GM23338 (cell line): Measurements from ENCODE around the gene SEMA4C. TPM values are rescaled to one million over a fixed set of nuclear protein-coding genes. Genes with fewer than 3 reads are reported as not detected.

Experiments used
- ATAC-seq: fragments of 200-7000 bp; cut with Tn5 transposase; 3 replicates; pipeline ENCODE4 v1.9.1; 2020
- DNase-seq: peaks from one replicate; pipeline ENCODE4 v3.0.0-alpha.2; 2015; ENCODE audit warnings: low spot score
- H2AFZ ChIP-seq: fragments of 200-600 bp; sonication (generic); 2 replicates; pipeline ENCODE4 v1.8.0; 2016; ENCODE audit warnings: antibody characterized with exemption, mild to moderate bottlenecking, moderate library complexity
- H3F3A ChIP-seq: fragments of 200-600 bp; sonication (generic); replicated peaks from 2 replicates; pipeline ENCODE4 v1.8.0; 2017; ENCODE audit warnings: antibody characterized with exemption, mixed run types, low read depth
- H3K27ac ChIP-seq: fragments of 200-600 bp; sonication (generic); 2 replicates; pipeline ENCODE4 v1.6.1; 2016; ENCODE audit warnings: low read depth
- H3K27me3 ChIP-seq: fragments of 200-600 bp; sonication (generic); 2 replicates; pipeline ENCODE4 v1.8.0; 2016; ENCODE audit warnings: mild to moderate bottlenecking, mixed run types, moderate library complexity; ENCODE audit not compliant: insufficient read depth
- H3K36me3 ChIP-seq: fragments of 200-600 bp; sonication (generic); 2 replicates; pipeline ENCODE4 v1.8.0; 2016; ENCODE audit warnings: mild to moderate bottlenecking; ENCODE audit not compliant: insufficient read depth
- H3K4me1 ChIP-seq: fragments of 200-600 bp; sonication (generic); 2 replicates; pipeline ENCODE4 v1.8.0; 2016; ENCODE audit warnings: mild to moderate bottlenecking, moderate library complexity; ENCODE audit not compliant: insufficient read depth
- H3K4me2 ChIP-seq: fragments of 200-600 bp; sonication (generic); 2 replicates; pipeline ENCODE4 v1.7.1; 2017; ENCODE audit warnings: mixed run types
- H3K4me3 ChIP-seq: fragments of 200-600 bp; sonication (generic); 2 replicates; pipeline ENCODE4 v1.6.1; 2016; ENCODE audit warnings: mixed run types
- H3K79me2 ChIP-seq: fragments of 200-600 bp; sonication (generic); replicated peaks from 2 replicates; pipeline ENCODE4 v1.8.0; 2017; ENCODE audit warnings: mild to moderate bottlenecking; ENCODE audit not compliant: insufficient read depth
- H3K9me2 ChIP-seq: fragments of 200-600 bp; sonication (generic); 2 replicates; pipeline ENCODE4 v1.8.0; 2017; ENCODE audit not compliant: insufficient read depth
- H4K20me1 ChIP-seq: fragments of 200-600 bp; sonication (generic); replicated peaks from 2 replicates; pipeline ENCODE4 v1.8.0; 2017; ENCODE audit warnings: mild to moderate bottlenecking; ENCODE audit not compliant: insufficient read depth
- H3K27ac Mint-ChIP-seq: 2 replicates; pipeline ENCODE4 v1.8.0; 2020; ENCODE audit warnings: inconsistent platforms, mild to moderate bottlenecking, moderate library complexity, mixed read lengths
- H3K27me3 Mint-ChIP-seq: 3 replicates; pipeline ENCODE4 v1.8.0; 2022; ENCODE audit warnings: low read depth, mild to moderate bottlenecking, moderate library complexity, mixed read lengths, inconsistent platforms; ENCODE audit not compliant: insufficient read depth, poor library complexity
- H3K36me3 Mint-ChIP-seq: 3 replicates; pipeline ENCODE4 v1.8.0; 2021; ENCODE audit warnings: low read depth, mild to moderate bottlenecking, inconsistent platforms, moderate library complexity, mixed read lengths
- H3K4me1 Mint-ChIP-seq: 3 replicates; pipeline ENCODE4 v1.8.0; 2020; ENCODE audit warnings: mild to moderate bottlenecking, inconsistent platforms, mixed read lengths
- H3K4me3 Mint-ChIP-seq: 3 replicates; pipeline ENCODE4 v1.8.0; 2021; ENCODE audit warnings: moderate library complexity, mild to moderate bottlenecking, inconsistent platforms, mixed read lengths
- H3K9me3 Mint-ChIP-seq: 3 replicates; pipeline ENCODE4 v1.8.0; 2020; ENCODE audit warnings: moderate library complexity, mild to moderate bottlenecking, inconsistent platforms, mixed read lengths
- CREB1 ChIP-seq: fragments of 250-450 bp; sonication (Bioruptor Pico); IDR thresholded peaks from 2 replicates; pipeline ENCODE4 v1.5.0; 2020; ENCODE audit warnings: low read depth, mild to moderate bottlenecking, moderate library complexity
- CTCF ChIP-seq, 2 experiments: fragments of 200-600 bp in 1 of 2; sonication (generic) in 1 of 2; conservative IDR thresholded peaks; 2 replicates each; pipeline versions ENCODE4 v1.5.1 to v1.6.1; 2016 to 2017; ENCODE audit warnings: antibody characterized with exemption in 2 of 2, low read depth in 2 of 2, mild to moderate bottlenecking in 2 of 2, moderate library complexity in 1 of 2
- ETS1 ChIP-seq: IDR thresholded peaks from 2 replicates; pipeline ENCODE4 v1.6.1; 2016; ENCODE audit warnings: antibody characterized with exemption
- EZH2 ChIP-seq: fragments of 200-600 bp; sonication (generic); IDR thresholded peaks from one replicate; pipeline ENCODE4 v1.8.0; 2017; ENCODE audit warnings: antibody characterized with exemption, mild to moderate bottlenecking, low read depth; ENCODE audit not compliant: unreplicated experiment
- EZH2phosphoT487 ChIP-seq: fragments of 200-600 bp; sonication (generic); IDR thresholded peaks from one replicate; pipeline ENCODE4 v1.8.1; 2018; ENCODE audit warnings: antibody characterized with exemption; ENCODE audit not compliant: unreplicated experiment
- JUNB ChIP-seq: IDR thresholded peaks from one replicate; pipeline ENCODE4 v1.6.1; 2016; ENCODE audit warnings: antibody characterized with exemption; ENCODE audit not compliant: unreplicated experiment
- NANOG ChIP-seq: IDR thresholded peaks from 2 replicates; pipeline ENCODE4 v1.6.1; 2016; ENCODE audit warnings: antibody characterized with exemption, borderline replicate concordance
- POLR2AphosphoS5 ChIP-seq: IDR thresholded peaks from 2 replicates; pipeline ENCODE4 v1.6.1; 2016; ENCODE audit warnings: antibody characterized with exemption, low read depth
- REST ChIP-seq: IDR thresholded peaks from one replicate; pipeline ENCODE4 v1.6.1; 2018; ENCODE audit warnings: antibody characterized with exemption; ENCODE audit not compliant: unreplicated experiment
- STAT1 ChIP-seq: IDR thresholded peaks from one replicate; pipeline ENCODE4 v1.6.1; 2016; ENCODE audit warnings: antibody characterized with exemption; ENCODE audit not compliant: unreplicated experiment
- ZNF114 ChIP-seq: fragments of 250-450 bp; sonication (Bioruptor Pico); IDR thresholded peaks from 2 replicates; pipeline ENCODE4 v1.5.0; 2020; ENCODE audit warnings: mild to moderate bottlenecking, moderate library complexity
- ZNF331 ChIP-seq: fragments of 250-450 bp; sonication (Bioruptor Pico); IDR thresholded peaks from 2 replicates; pipeline ENCODE4 v1.5.0; 2020; ENCODE audit warnings: low read depth, mild to moderate bottlenecking, moderate library complexity
- ZNF462 ChIP-seq: fragments of 250-450 bp; sonication (Bioruptor Pico); IDR thresholded peaks from 2 replicates; pipeline ENCODE4 v1.5.0; 2020; ENCODE audit warnings: mild to moderate bottlenecking, moderate library complexity
- polyA plus RNA-seq: library from polyadenylated mRNA; unstranded; fragments of >200 nt; fragmentation: Nextera tagmentation; extraction: Ambion mirVana; gene quantifications from 2 replicates; pipeline ENCODE4 v1.2.1, GENCODE V29; 2016
- total RNA-seq: library from RNA; depleted of rRNA; stranded (reverse); fragments of >200 nt; shearing (Covaris generic); gene quantifications from 2 replicates; pipeline ENCODE4 v1.2.3, GENCODE V29; 2014

Gene SEMA4C
- total and polyA plus RNA-seq, 2 experiments from 2014 or later = 16.8 to 80.7 TPM

GRCh38 chr2:96877042-96877451 is 7.2 kb upstream of the SEMA4C start:
- Histone ChIP-seq H3K79me2 (no peaks in the 10 kb centered on the region), H4K20me1 (no peaks in the 10 kb centered on the region), H3K4me1 (peaks cover 53% of the 10 kb centered on the region), H3K27me3 (no peaks in the 10 kb centered on the region), H3F3A (peaks cover 21% of the 10 kb centered on the region; the same call in 1 of the 2 replicates), H3K9me2 (no peaks in the 10 kb centered on the region), H3K4me3 (no peak overlapping the region), H3K27ac (no peak overlapping the region), H3K36me3 (no peaks in the 10 kb centered on the region), H3K4me2 (no peak overlapping the region; the same call in 1 of the 2 replicates), H2AFZ (no peak overlapping the region)
- peaks cover 75% of the 10 kb centered on the region for H3K4me1 Mint-ChIP-seq
- TF ChIP-seq EZH2phosphoT487 (no peak), STAT1 (no peak), ETS1 (no peak), REST (no peak), ZNF462 (CRISPR knock-in tag) (no peak), EZH2 (no peak), CTCF (conservative IDR thresholded peaks at IDR 0.05; ENCODE audit: low read depth in 2 of 2) (no peak), POLR2AphosphoS5 (no peak), ZNF114 (CRISPR knock-in tag) (no peak), ZNF331 (no peak), CREB1 (no peak), NANOG (no peak), JUNB (no peak)
- peaks cover 39% of the 10 kb centered on the region for H3K27me3 Mint-ChIP-seq
- no peak overlapping the region for H3K27ac Mint-ChIP-seq
- no peaks in the 10 kb centered on the region; the same call in 2 of the 3 replicates for H3K9me3 Mint-ChIP-seq
- H3K36me3 Mint-ChIP-seq = peaks cover 2% of the 10 kb centered on the region; the same call in 1 of the 3 replicates
- DNase-seq (no peak), ATAC-seq (no peak)
- H3K4me3 Mint-ChIP-seq = no peak overlapping the region
